ENCODE data around the gene SLC7A9. TPM values are rescaled to one million over a fixed set of nuclear protein-coding genes. Genes with fewer than 3 reads are reported as not detected.

SLC7A9 gene
- total and polyA plus RNA-seq, 10 of the 15 experiments (the other 5 are each of a cell fraction or from before 2014, with no cell fraction given), result 0.13 to 0.17 TPM; not detected in 8

- no peak for FAIRE-seq
- intact Hi-C loops (cut with micrococcal nuclease; ENCODE audit: unreplicated experiment), result no loop called here
These were observed 18.1 kb upstream of the SLC7A9 start for GRCh38 chr19:32887572-32888215.

More at GRCh38 chr19:32887572-32888215, 18.1 kb upstream of the SLC7A9 start:
- no peak overlapping the region for H3K27ac ChIP-seq (ENCODE audit: control insufficient read depth, insufficient read depth)
- no TSS peak for BruUV-seq (replicated peaks)
- CTCF ChIA-PET, result no interaction called here
- DNase-seq (ENCODE audit: low read depth, low spot score) (no peak), ATAC-seq (no peak)
- H3K9me3 ChIP-seq (replicated peaks; ENCODE audit: control insufficient read depth, insufficient read depth, low read length), result peaks cover 2% of the 10 kb centered on the region; the same call in 2 of the 3 replicates
- in situ Hi-C loops (cut with MboI), result no loop called here
- H3K4me1 ChIP-seq (ENCODE audit: control insufficient read depth, insufficient read depth, low read length), result no peaks in the 10 kb centered on the region
- 90% methylated on average over 4 of the region's 4 CpGs for WGBS (ENCODE audit: insufficient coverage, insufficient replicate concordance, low lambda C conversion rate, missing lambda C conversion rate)
- POLR2A ChIA-PET, result no interaction called here
- H4K20me1 ChIP-seq (ENCODE audit: control insufficient read depth, insufficient read depth), result no peaks in the 10 kb centered on the region
- RAD21 ChIA-PET (ENCODE audit: unreplicated experiment), result no interaction called here
- no peak overlapping the region for H2AFZ ChIP-seq (ENCODE audit: control insufficient read depth, low read depth, low read length)
- H3K9ac ChIP-seq (ENCODE audit: control insufficient read depth, insufficient read depth, low read length), result no peak overlapping the region
- H3K36me3 ChIP-seq (ENCODE audit: control insufficient read depth in 2 of 2, insufficient read depth in 2 of 2, low read length in 1 of 2), result peaks cover 0 to 4% of the 10 kb centered on the region in 2 experiments; a peak in 1 of 4 replicates
- no peak overlapping the region for H3K4me2 ChIP-seq (ENCODE audit: control insufficient read depth, insufficient read depth)
- SMC1A ChIA-PET (ENCODE audit: uncharacterized antibody, unreplicated experiment), result no interaction called here
- H3K79me2 ChIP-seq (ENCODE audit: control insufficient read depth, insufficient read depth, low read length), result no peaks in the 10 kb centered on the region
- no peak for TF ChIP-seq MLLT1 (IDR thresholded peaks at IDR 0.05)
- TF ChIP-seq HDAC2 (IDR thresholded peaks at IDR 0.05), result no peak
- no peak for TF ChIP-seq RELA (IDR thresholded peaks at IDR 0.05; ENCODE audit: borderline replicate concordance, partially characterized antibody)
- no peak for TF ChIP-seq NFXL1 (IDR thresholded peaks at IDR 0.05; ENCODE audit: borderline replicate concordance)
- TF ChIP-seq, protein P1, sequence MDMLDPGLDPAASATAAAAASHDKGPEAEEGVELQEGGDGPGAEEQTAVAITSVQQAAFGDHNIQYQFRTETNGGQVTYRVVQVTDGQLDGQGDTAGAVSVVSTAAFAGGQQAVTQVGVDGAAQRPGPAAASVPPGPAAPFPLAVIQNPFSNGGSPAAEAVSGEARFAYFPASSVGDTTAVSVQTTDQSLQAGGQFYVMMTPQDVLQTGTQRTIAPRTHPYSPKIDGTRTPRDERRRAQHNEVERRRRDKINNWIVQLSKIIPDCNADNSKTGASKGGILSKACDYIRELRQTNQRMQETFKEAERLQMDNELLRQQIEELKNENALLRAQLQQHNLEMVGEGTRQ (IDR thresholded peaks at IDR 0.05; ENCODE audit: borderline replicate concordance, low read depth, low read length), result no peak
- no peak for TF ChIP-seq HSF1 (IDR thresholded peaks at IDR 0.05; ENCODE audit: low read depth, low read length)
- no peak for TF ChIP-seq SREBF2 (IDR thresholded peaks at IDR 0.05; ENCODE audit: low read length)
- TF ChIP-seq RCOR1 (conservative IDR thresholded peaks at IDR 0.05; ENCODE audit: low read depth, low read length), result no peak
- TF ChIP-seq CEBPZ (IDR thresholded peaks at IDR 0.05; ENCODE audit: low read depth, low read length), result no peak
- no peak for TF ChIP-seq HDAC6 (IDR thresholded peaks at IDR 0.05; ENCODE audit: unreplicated experiment)
- H3K4me3 ChIP-seq, result no peak overlapping the region
- no peaks in the 10 kb centered on the region for H3K27me3 ChIP-seq (replicated peaks in 1 of 2; ENCODE audit: control insufficient read depth in 2 of 2, insufficient read depth in 2 of 2, low read length in 1 of 2)
